T-helper 22 cell (primary cell): ENCODE measurements around the gene RGS3.
"Not testable (repeated sequence)": the region's sequence is repeated elsewhere in the genome, so short reads cannot be mapped to it uniquely, and the experiment has no call there.

ENCODE experiments used
- DNase-seq: peaks from one replicate; pipeline ENCODE4 v3.0.0-alpha.2; 2020; ENCODE audit warnings: low read depth

Gene RGS3

DNA sequence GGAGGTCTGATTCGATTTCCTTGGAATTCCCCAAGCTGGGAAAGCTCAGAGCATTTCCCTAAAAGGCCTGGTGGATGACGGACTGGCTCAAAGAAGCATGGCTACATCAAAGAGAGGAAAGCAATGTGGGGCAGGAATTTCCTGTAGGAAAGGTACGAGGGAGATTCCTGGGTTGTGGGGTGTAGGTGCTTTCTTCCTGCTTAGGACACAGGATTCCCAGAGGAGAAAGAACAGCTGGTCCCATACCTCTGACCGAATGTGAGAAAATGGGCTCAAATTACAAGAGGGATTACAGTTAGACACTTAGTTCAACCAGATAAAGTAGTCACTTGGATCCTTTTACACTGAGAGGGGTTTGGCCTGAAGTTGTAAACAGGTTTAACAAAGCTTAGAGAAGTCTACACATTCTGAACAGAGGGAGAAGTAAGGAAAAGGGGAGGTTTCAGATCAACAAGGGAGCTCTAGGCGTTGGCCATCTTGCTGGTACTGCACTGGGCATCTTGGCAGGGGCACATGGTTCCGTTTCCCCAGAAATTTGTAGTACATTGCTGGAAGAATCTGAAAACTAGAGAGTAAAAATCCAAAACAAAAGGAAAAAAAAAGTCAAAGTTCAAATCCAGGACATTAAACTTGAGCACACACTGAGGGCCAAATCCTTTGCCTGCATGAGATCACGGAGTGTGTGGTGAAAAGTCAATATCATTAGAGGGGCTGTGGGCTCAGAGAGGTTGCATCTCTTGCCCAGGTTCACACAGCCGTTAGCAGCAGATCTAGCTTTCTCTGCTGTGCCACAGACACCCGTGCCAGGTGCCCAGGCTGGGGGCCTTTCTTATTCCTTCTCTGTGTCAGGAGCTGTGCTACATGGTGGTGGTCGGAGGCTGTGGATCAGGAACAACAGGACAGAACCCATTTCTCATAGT, 171.3 kb downstream of the RGS3 start:
- no peak for DNase-seq

DNA sequence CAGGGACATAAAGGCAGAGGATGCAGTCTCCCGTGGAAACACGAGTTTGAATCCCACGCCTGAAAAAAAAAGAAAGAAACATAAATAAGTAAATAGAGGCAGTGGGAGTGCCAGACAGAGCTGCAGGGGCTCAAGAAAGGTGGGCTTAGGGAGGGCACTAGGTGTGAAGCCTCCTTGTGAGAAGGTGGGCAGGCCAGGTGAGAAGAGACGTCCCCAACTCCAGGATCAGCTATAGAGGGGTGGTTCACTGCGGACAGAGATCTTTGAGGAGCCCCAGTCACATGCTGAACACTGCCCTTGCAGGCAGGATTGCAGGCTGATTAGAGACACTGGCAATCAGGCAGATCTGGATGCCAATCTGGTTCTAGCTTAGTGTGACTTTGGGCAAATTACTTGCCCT, 172.1 kb downstream of the RGS3 start:
- DNase-seq = no peak

DNA sequence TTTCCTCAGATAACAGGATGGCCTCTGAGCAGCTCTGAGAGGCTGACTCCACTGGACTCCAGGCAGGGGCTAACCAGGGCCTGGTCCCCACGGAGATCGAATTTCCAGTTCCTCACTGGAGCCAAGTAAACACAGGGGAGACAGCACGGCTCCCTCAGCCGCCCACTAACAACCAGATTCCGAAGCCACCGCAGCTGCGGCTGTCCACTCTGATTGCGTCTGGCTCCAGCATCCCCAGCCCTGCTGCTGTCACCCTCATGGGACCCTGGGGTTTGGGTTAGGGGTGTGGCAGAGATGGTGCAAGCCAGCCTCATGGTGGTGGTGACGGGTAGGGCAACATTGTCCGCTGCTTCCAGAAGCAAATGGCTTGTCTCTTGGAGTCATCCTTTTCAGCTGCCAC, 172.6 kb downstream of the RGS3 start:
- no peak for DNase-seq

DNA sequence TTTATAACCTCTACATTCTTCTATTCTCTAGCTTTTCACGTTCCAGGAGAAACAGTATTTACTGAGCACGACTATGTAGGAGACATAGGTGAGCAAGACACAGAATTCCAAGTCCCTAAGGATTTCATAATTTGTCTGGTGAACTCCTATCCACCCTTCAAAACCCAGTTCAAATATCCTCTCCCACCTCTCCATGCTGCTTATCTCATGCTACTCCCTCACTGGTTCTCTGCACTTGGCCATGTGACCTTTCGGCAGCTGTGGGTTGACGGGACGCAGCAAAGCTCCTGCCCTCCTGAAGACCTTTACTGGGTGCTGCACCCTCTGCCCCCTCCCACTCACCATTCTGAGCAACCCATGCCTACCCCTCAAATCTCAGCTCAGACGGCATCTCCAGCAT, 173.2 kb downstream of the RGS3 start:
- DNase-seq = no peak

DNA sequence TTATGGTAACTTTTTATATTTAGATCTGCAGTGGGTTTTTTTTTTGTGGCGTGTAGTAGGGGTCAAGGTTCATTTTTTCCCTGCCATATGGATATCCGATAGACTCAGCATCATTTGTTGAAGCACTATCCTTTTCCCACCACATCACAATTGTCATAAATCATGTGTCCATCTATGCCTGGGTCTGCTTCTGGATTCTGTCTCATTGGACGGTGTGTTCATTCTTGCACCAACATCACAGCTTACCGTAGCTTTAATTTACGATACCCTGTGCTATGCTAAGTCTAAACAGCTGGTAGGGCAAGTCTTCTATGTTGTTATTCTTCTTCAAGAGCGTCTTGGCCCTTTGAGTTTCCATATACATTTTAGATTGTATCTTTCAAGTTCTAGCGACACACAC, 175.0 kb downstream of the RGS3 start:
- DNase-seq = no peak

DNA sequence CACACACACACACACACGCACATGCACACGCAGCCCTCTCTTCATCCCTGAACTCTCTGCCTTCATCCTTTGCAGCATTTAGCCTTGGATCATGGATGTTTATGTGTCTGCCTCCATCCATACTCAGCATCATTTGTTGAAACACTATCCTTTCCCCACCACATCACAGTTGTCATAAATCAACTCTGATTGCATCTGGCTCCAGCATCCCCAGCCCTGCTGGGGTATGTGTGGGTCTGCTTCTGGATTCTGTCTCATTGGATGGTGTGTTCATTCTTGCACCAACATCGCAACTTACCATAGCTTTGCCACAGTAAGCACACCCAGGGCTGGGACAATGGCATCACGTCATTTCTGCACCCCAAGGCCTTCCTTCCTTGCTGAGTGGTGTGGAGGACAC, 175.4 kb downstream of the RGS3 start:
- DNase-seq = no peak

DNA sequence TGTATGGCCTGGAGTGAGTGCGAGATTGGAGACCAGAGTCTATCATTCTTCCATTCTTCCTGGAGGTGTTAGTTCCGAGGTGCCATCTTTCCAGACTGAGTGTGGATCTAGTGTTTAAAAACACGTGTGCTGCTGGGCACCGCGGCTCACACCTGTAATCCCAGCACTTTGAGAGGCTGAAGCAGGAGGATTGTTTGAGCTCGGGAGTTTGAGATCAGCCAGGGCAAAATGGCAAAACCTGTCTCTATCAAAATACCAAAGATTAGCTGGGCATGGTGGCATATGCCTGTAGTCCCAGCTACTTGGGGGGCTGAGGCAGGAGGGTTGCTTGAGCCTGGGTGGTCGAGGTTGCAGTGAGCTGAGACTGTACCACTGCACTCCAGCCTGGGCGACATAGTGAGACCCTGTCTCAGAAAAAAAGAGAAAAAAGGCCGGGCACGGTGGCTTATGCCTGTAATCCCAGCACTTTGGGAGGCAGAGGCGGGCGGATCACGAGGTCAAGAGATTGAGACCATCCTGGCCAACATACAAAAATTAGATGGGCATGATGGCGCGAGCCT, 176.0 kb downstream of the RGS3 start:
- not testable (repeated sequence) for DNase-seq

DNA sequence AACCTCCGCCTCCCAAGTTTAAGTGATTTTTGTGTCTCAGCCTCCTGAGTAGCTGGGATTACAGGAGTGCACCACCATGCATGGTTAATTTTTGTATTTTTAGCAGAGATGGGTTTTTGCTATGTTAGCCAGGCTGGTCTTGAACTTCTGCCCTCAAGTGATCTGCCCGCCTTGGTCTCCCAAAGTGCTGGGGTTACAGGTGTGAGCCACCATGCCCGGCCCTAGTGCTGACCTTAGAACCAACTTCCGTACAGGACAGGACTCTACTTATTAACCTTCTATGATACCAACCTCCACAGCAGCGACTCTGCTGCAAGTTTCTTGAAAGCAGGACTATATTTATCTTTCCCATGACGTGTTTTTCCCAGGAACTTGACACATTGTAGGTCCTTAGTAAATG, 176.9 kb downstream of the RGS3 start:
- DNase-seq = no peak

DNA sequence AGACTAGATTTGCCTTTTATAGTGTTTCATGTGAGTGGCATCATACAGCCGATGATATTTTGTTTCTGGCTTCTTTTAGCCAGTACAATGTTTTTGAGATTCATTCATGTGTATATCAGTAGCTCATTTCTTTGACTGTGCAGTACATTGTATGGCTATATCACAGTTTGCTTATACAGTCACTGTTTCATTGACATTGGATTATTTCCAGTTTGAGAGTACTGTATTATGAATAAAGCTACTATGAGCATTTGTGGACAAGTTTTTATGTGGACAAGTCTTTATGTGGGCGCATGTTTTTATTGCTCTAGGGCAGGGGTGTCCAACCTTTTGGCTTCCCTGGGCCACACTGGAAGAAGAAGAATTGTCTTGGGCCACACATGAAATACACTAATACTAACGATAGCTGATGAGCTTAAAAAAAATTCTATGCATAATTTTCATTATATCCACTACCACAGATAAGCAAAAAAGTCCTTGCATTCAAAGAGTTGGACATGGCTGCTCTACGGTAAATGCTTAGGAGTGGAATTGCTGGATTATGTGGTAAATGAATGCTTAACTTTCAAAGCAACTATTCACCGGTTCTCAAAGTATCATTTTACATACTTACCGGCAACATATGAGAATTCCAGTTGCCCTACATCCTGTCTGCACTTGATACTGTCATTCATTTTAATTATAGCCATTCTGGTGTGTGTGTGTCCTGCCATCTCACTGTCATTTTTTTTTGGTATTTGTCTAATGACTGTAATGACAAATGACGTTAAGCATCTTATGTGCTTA, 177.8 kb downstream of the RGS3 start:
- no peak for DNase-seq

DNA sequence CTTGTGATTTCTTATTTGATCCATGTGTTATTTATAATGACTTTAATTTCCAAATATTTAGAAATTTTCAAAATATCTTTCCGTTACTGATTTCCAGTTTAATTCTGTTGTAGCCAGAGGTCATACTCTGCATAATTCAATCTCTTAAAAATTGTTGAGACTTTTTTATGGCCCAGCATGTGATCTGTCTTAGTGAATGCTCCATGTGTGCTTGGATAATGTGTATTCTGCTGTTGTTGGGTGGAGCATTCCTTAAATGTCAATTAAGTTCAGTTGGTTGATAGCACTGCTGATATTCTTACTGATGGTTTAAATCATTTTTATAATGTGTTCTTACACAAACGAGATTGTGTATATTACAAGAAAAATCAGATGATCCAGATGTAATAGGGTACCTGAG, 180.8 kb downstream of the RGS3 start:
- DNase-seq = no peak

DNA sequence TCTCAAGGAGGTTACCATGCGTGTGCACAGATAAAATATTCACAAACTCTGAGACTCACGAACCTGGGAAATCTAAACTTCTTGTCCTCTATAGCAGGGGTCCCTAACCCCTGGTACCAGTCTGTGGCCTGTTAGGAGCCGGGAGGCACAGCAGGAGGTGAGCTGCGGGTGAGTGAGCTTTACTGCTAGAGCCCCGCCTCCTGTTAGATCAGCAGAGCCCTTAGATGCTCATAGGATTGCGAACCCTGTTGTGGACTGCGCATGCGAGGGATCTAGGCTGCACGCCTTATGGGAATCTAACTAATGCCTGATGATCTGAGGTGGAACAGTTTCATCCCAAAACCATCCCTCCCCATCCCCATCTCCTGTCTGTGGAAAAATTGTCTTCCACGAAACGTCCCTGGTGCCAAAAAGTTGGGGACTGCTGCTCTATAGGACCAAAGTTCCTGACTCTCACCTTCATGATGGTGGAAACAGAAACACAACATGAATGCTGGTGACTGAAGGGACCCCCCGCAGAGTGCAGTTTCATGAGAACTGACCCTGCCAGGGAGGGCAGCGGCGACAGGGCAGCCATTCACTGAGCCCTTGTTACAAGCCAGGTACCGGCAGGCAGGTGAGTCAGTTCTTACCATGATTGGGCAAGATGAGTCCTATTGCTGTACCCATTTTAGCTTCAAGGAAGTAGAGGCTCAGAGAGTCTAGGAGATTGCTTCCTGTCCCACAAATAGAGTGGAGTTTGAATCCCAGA, 181.9 kb downstream of the RGS3 start:
- DNase-seq = no peak

DNA sequence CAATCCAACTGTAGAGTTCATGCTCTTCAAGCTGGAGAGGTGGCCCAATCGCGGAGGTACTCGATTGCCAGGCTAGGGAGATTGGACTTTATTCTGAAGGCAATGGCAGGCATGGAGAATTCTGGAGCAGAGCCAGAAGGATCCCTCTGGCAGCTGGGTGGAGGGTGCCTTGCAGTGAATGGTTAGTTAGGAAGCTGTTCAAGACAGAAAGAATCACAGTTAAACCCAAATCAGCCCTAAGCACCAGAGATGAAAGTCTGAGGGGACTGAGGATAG, 182.4 kb downstream of the RGS3 start:
- no peak for DNase-seq

DNA sequence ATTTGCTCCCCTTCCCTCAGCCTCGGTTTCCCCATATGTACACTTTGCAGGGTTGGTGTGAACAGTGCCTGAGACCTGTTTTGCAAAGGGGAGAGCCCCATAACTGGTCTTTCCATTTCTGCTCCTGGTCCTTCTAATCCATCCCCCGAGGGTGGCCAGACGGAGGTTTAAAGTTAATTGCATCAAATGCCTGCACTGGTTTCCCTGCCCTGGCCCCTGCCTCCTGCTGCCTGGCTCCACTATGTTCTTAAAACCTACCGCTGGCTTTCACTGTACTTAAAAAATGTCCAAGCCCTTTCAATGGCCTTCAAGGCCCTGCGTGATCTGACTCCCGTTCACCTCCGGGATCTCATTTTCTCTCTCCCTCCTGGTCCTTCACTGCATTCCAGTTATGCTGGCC, 183.0 kb downstream of the RGS3 start:
- no peak for DNase-seq
